Stimulated activated CD8-positive, alpha-beta memory T cell treated with anti-CD3 and anti-CD28 coated beads, Interleukin-4, amount 100 ng/mL, for 24 hours (primary cell): ENCODE measurements around the gene KRTAP9-8.
"Not testable (repeated sequence)": the region's sequence is repeated elsewhere in the genome, so short reads cannot be mapped to it uniquely, and the experiment has no call there.

Experiments used
- DNase-seq: peaks from one replicate; pipeline ENCODE4 v3.0.0-alpha.2; 2020; ENCODE audit warnings: low read depth

KRTAP9-8 gene

DNA sequence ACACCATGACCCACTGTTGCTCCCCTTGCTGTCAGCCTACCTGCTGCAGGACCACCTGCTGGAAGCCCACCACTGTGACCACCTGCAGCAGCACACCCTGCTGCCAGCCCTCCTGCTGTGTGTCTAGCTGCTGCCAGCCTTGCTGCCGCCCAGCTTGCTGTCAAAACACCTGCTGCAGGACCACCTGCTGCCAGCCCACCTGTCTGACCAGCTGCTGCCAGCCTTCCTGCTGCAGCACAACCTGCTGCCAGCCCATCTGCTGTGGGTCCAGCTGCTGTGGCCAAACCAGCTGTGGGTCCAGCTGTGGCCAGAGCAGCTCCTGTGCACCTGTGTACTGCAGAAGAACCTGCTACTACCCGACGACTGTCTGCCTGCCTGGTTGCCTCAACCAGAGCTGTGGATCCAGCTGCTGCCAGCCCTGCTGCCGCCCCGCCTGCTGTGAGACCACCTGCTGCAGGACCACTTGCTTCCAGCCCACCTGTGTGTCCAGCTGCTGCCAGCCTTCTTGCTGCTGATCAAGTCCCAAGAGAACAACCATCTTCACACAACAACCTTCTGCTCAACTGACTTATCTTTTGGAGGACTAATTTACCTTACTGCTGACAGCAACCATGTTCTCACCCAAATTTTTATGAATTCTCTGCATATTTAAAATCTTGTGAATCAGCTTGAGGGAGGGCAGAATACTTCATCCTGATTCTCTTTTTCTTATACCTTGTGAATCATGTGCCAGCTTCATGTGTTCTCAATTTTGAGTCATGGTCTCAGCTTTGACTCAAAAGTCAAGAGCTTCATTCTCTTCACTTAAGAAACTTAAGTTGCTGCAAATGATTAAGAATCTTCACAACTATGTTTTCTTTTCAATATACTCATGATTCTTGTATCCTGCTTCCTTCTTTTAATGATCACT lies 17.8 kb downstream of the KRTAP9-8 start, which contains the start of gene KRTAP9-9:
Gene KRTAP9-9 (plus strand): TSS at position 4 of the 910 bp plus-strand sequence.
- not testable (repeated sequence) for DNase-seq

- no peak for DNase-seq
These were observed 18.5 kb downstream of the KRTAP9-8 start for GRCh38 chr17:41256291-41256685.

DNA sequence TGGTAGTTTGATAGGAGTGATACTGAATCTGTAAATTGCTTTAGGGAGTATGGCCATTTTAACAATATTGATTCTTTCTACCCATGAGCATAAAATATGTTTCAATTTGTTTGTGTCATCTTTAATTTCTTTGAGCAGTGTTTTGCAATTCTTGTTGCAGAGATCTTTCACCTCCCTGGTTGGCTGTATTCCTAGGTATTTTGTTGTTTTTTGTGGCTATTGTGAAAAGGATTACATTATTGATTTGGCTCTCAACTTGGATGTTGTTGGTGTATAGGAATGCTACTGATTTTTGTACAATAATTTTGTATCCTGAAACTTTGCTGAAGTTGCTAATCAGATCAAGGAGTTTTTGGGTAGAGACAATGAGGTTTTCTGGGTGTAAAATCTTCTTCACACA lies 20.6 kb downstream of the KRTAP9-8 start:
- no peak for DNase-seq

DNA sequence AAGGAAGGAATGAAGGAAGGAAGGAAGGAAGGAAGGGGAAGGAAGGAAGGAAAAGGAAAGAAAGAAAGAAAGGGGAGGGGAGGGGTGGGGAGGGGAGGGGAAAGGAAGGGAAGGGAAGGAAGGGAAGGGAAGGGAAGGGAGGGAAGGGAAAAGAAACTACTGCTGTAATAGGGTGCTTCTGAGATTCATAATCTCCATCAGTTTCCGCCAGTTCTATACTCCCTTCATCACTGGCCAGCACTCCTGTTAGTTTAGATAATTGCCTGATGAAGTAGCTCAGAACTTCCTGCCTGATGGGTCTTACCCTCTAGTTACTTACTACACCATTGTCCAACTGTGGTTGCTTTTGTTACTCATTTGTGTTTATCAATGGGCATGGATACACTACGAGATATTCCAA lies 25.4 kb downstream of the KRTAP9-8 start:
- DNase-seq: no peak

DNA sequence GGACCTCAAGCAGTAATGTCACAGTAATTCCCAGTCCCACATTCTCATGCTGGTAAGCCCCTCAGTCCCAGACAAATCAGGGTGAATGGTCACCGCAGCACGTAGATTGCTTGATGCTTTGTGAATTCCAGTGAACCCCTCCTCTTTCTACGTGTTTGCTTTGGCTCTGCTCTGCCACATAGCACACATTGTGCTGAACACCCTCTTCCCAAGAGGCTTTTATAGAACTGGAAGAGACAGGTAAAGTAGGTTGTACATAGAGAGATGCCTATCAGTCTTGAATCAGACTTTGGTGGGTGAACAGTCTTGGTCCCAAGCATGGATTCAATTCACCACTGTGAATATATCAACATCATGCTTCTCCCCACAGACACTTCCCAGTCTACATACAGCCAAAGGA lies 26.8 kb downstream of the KRTAP9-8 start:
- no peak for DNase-seq

DNA sequence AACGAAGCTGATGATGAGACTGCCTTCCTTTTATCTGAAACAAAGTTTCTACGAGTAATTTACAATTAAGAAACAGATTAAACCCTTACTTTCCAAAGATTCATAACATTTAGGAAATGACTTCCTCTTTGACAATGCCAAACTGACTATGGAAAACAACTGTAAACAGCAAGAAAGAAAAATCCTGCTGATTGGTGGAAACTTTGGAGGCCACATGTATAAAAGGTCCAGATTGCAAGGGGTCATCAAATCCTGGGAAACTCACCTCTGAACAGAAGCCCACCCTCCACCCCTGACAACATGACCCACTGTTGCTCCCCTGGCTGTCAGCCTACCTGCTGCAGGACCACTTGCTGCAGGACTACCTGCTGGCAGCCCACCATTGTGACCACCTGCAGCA lies 27.3 kb downstream of the KRTAP9-8 start, which contains the start of gene KRTAP9-6:
Gene KRTAP9-6 (plus strand): TSS at position 301 of the 400 bp plus-strand sequence. CDS start 0 bp downstream, at position 301.
- DNase-seq: no peak

DNA sequence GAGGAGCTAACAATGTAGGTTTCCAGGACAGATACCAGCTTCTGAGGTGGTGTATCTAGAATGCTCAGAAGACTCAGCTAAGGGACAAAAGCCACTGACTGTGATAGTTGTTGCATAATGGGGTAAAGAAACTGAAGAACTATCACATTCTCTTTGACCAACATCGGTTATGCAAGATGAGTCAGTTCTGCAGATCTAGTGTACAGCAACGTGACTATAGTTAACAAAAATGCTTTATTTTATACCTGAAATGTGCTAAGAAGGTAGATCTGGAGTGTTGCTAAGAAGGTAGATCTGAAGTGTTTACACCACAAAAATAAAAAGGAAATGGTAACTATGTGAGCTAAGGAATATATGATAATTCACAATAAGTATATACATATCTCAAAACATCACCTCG lies 29.9 kb downstream of the KRTAP9-8 start:
- DNase-seq: no peak

DNA sequence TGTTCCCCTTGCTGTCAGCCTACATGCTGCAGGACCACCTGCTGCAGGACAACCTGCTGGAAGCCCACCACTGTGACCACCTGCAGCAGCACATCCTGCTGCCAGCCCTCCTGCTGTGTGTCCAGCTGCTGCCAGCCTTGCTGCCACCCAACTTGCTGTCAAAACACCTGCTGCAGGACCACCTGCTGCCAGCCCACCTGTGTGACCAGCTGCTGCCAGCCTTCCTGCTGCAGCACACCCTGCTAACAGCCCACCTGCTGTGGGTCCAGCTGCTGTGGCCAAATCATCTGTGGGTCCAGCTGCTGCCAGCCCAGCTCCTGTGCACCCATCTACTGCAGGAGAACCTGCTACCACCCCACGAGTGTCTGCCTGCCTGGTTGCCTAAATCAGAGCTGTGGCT lies 33.5 kb downstream of the KRTAP9-8 start:
- not testable (repeated sequence) for DNase-seq

DNA sequence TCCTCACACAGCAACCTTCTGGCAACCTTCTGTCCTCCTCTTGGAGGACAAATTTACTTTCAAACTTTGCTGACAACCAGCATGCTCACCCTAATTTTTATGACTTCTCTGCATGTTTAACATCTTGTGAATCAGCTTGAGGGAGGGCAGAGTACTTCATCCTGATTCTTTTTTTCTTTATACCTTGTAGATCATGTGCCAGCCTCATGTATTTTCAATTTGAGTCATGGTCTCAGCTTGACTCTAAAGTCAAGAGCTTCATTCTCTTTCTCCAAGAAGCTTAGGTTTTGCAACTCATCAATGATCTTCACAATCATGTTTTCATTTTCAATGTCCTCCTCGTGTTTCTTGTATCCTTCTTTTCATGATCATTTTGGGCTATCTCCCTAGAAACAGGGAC lies 34.1 kb downstream of the KRTAP9-8 start:
- no peak for DNase-seq

- DNase-seq: not testable (repeated sequence)
These were observed 37.9 kb downstream of the KRTAP9-8 start, which contains the start of gene KRTAP9-7 for GRCh38 chr17:41275648-41276190. KRTAP9-7 (plus strand) TSS chr17:41275698; CDS start chr17:41275698, 0 bp downstream.

GRCh38 chr17:41278176-41278955 lies 40.6 kb downstream of the KRTAP9-8 start:
- DNase-seq: no peak

GRCh38 chr17:41284043-41284442 lies 46.2 kb downstream of the KRTAP9-8 start:
- no peak for DNase-seq

GRCh38 chr17:41284546-41284945 lies 46.7 kb downstream of the KRTAP9-8 start:
- no peak for DNase-seq

GRCh38 chr17:41287050-41287449 lies 49.3 kb downstream of the KRTAP9-8 start:
- no peak for DNase-seq
